Activated T-helper 1 cell treated with anti-CD3 and anti-CD28 coated beads, Interleukin-12 subunit alpha, Interleukin-12 subunit beta, Interleukin-2, Interleukin-4 antibody, amounts not matched to agents 30 ng/mL and 10 ng/mL and 1 ng/mL, durations not matched to agents 14 hours and 24 hours and 36 hours (primary cell): ENCODE data around the gene RMC1. TPM values are rescaled to one million over a fixed set of nuclear protein-coding genes. Genes with fewer than 3 reads are reported as not detected.
"Not testable (repeated sequence)": the region's sequence is repeated elsewhere in the genome, so short reads cannot be mapped to it uniquely, and the experiment has no call there.

Experiments used
- DNase-seq: peaks from one replicate; pipeline ENCODE4 v3.0.0; 2021; ENCODE audit warnings: low spot score
- H3K27ac Mint-ChIP-seq: one replicate; pipeline ENCODE4 v1.8.0; 2021; ENCODE audit warnings: mild to moderate bottlenecking, mixed read lengths
- H3K27me3 Mint-ChIP-seq: one replicate; pipeline ENCODE4 v1.8.0; 2022; ENCODE audit warnings: mild to moderate bottlenecking, moderate library complexity, mixed read lengths; ENCODE audit not compliant: insufficient read depth
- H3K36me3 Mint-ChIP-seq: one replicate; pipeline ENCODE4 v1.8.0; 2021; ENCODE audit warnings: low read depth, mixed read lengths
- H3K4me1 Mint-ChIP-seq: one replicate; pipeline ENCODE4 v1.8.0; 2021; ENCODE audit warnings: low read depth, mixed read lengths
- H3K4me3 Mint-ChIP-seq: one replicate; pipeline ENCODE4 v1.8.0; 2021; ENCODE audit warnings: mild to moderate bottlenecking, moderate library complexity, mixed read lengths
- H3K9me3 Mint-ChIP-seq: one replicate; pipeline ENCODE4 v1.8.0; 2021; ENCODE audit warnings: mixed read lengths
- intact Hi-C: fragments of 100-400 bp; cut with micrococcal nuclease; formaldehyde crosslinking; loops from one replicate; pipeline ENCODE4 v1.15.1; 2024
- total RNA-seq: library from RNA; stranded (reverse); gene quantifications from 2 replicates; pipeline ENCODE4 v1.2.3, GENCODE V29; 2022

Gene RMC1
- total RNA-seq, 1 donor from 2014 or later: 56.3 TPM

DNA sequence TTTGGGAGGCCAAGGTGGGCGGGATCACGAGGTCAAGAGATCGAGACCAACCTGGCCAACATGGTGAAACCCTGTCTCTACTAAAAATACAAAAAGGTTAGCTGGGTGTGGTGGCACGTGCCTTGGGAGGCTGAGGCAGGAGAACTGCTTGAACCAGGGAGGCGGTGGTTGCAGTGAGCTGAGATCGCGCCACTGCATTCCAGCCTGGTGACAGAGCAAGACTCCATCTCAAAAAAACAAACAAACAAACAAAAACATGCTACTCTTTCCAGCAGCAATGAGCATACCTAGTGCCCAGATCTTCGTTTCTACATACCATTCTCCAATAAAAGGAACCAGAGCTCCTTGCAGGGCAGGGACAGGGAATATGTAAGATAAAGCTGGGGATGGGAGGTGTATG is 54.2 kb downstream of the RMC1 start:
- peaks cover 60% of the 10 kb centered on the region for H3K36me3 Mint-ChIP-seq
- H3K9me3 Mint-ChIP-seq, H3K4me1 Mint-ChIP-seq, H3K4me3 Mint-ChIP-seq, H3K27ac Mint-ChIP-seq, DNase-seq, H3K27me3 Mint-ChIP-seq, intact Hi-C loops: not testable (repeated sequence)

DNA sequence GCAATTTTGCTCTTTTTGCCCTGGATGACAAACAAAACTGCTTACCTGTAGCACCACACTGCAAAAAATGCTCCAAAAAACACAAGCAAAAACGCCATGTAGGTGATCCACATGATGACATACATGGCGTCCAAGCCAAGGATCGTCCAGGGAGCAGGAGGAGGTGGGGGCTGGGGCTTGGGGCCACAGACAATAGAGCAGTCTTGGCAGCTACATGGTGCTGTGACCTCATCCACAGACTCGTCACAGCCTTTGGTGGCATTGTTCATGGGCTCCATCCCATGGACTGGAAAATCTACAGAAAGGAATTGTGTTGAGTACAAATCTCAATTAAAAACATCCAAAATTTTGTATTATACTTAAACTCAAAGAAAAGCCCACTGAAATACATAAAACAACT is 56.9 kb downstream of the RMC1 start:
- Mint-ChIP-seq H3K9me3 (no peaks in the 10 kb centered on the region), H3K27me3 (no peaks in the 10 kb centered on the region), H3K4me1 (peaks cover 7% of the 10 kb centered on the region), H3K4me3 (no peak overlapping the region), H3K36me3 (peaks cover 55% of the 10 kb centered on the region), H3K27ac (no peak overlapping the region)
- DNase-seq: no peak
- intact Hi-C loops: no loop called here

DNA sequence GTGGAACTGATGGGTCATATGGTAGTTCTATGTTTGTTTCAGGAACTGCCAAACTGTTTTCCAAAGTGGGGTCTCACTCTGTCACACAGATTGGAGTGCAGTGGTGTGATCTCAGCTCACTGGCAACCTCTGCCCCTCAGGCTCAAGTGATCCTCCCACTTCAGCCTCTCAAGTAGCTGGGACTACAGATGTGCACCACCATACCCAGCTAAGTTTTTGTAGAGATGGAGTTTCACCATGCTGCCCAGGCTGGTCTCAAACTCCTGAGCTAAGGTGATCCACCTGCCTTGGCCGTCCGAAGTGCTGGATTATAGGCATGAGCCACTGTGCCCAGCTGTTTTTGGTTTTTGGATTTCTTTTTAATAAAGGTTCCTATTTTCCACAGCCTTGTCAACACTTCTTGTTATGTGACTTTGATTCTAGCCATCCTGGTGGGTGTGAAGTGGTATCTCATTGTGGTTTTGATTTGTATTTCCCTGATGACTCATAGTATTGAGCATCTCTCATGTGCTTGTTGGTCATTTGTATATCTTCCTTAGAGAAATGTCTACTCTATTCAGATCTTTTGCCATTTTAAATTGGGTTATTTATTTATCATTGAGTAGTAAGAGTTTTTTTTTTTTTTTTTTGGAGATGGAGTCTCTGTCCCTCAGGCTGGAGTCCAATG is 60.2 kb downstream of the RMC1 start:
- intact Hi-C loops: loop anchor here (1.0 to 2.0 kb wide), 3 partner anchors 23 to 59 kb away; no protein-coding TSS in a partner anchor
- Mint-ChIP-seq H3K4me1 (peaks cover 7% of the 10 kb centered on the region), H3K27me3 (no peaks in the 10 kb centered on the region), H3K27ac (peak overlapping the region; percentile 2), H3K4me3 (no peak overlapping the region), H3K36me3 (peaks cover 51% of the 10 kb centered on the region), H3K9me3 (no peaks in the 10 kb centered on the region)
- no peak for DNase-seq

DNA sequence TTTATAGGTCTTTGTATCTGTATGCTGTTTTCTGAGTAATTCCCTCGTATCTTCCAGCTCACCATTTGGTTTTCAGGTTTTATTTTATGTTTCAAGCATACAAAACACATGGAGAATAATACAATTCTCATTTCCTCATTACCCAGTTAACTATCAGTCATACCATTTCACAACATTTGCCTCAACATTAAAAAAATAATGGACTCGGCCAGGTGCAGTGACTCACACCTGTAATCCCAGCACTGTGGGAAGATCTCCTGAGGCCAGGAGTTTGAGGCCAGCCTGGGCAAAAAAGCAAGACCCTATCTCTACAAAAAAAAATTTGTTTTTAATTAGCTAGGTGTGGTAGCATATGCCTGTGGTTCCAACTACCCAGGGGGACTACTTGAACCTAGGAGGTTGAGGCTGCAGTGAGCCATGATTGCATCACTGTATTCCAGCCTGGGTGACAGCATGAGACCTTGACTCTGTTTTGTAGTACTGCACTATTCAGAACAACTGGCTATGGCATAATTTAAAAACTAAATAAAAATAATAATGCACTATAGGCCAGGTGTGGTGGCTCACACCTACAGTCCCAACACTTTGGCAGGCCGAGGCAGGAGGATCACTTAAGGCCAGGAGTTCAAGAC is 62.7 kb downstream of the RMC1 start:
- H3K4me3 Mint-ChIP-seq: no peak overlapping the region
- DNase-seq: no peak
- no peaks in the 10 kb centered on the region for H3K9me3 Mint-ChIP-seq
- no peak overlapping the region for H3K27ac Mint-ChIP-seq
- intact Hi-C loops: loop anchor here (1.0 kb wide), 1 partner anchor 7 kb away; no protein-coding TSS in a partner anchor
- peaks cover 62% of the 10 kb centered on the region for H3K36me3 Mint-ChIP-seq
- H3K27me3 Mint-ChIP-seq: no peaks in the 10 kb centered on the region
- H3K4me1 Mint-ChIP-seq: peaks cover 14% of the 10 kb centered on the region

DNA sequence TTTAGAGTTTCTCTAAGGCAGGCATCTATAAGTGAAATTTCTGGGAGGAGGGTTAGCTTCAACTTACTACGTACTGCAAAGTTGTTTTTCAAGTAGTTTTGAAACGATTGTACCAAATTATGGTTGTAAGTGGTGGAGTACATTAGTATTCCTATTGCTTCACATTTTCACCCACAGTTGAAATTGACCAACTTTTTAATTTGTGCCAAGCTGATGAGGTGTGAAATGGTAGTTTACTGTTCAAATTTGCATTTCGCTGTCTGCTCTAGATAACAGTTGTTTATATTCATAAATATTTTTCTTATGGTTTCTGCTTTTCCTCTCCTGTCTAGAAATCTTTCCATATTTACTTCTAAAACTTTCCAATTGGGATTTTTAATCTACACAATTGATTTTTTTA is 64.4 kb downstream of the RMC1 start:
- H3K4me3 Mint-ChIP-seq: no peak overlapping the region
- no peak for DNase-seq
- no peaks in the 10 kb centered on the region for H3K9me3 Mint-ChIP-seq
- H3K36me3 Mint-ChIP-seq: peaks cover 57% of the 10 kb centered on the region
- H3K27ac Mint-ChIP-seq: no peak overlapping the region
- intact Hi-C loops: no loop called here
- H3K27me3 Mint-ChIP-seq: no peaks in the 10 kb centered on the region
- H3K4me1 Mint-ChIP-seq: peaks cover 21% of the 10 kb centered on the region

DNA sequence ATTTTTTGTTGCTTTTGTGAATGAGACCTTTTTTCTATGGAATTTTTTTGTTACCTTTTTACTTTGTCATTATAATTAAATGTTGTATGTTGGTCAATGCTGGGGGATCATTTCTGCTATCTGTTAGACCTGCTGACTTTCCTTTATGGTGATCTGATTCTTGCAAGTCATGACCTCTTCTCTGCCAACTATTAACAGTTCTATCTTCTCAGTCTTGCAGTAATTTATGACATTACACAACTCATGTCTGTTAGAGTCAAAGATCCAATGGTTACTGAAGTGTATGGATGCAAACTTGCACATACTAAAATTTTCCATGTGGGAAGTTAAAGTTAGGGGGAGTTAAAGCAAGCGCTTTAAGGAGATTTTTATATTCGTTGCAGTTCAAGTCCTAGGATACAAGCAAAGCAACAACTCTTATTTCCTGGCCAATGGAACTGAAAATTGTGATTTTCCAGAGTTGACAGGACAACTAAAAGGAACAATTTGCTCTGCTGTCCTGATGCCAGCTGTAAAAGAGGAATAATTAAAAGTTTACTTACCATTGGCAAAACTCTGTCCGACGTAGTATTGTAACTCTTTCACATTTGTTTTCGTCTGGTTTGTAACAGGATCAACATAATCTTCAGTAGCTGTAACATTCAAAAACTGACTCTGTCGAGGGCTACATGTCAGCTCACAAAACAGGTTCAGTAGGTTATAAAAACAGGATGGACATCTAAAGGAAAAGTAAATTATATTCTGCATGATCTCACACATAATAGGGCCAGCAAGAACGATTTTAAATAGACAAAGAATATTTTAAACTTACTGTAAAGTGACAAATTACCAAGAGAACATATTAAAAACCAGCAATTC is 65.2 kb downstream of the RMC1 start:
- H3K27ac Mint-ChIP-seq: no peak overlapping the region
- no peaks in the 10 kb centered on the region for H3K9me3 Mint-ChIP-seq
- intact Hi-C loops: no loop called here
- no peak overlapping the region for H3K4me3 Mint-ChIP-seq
- H3K27me3 Mint-ChIP-seq: no peaks in the 10 kb centered on the region
- no peak for DNase-seq
- H3K36me3 Mint-ChIP-seq: peaks cover 55% of the 10 kb centered on the region
- H3K4me1 Mint-ChIP-seq: peaks cover 23% of the 10 kb centered on the region

DNA sequence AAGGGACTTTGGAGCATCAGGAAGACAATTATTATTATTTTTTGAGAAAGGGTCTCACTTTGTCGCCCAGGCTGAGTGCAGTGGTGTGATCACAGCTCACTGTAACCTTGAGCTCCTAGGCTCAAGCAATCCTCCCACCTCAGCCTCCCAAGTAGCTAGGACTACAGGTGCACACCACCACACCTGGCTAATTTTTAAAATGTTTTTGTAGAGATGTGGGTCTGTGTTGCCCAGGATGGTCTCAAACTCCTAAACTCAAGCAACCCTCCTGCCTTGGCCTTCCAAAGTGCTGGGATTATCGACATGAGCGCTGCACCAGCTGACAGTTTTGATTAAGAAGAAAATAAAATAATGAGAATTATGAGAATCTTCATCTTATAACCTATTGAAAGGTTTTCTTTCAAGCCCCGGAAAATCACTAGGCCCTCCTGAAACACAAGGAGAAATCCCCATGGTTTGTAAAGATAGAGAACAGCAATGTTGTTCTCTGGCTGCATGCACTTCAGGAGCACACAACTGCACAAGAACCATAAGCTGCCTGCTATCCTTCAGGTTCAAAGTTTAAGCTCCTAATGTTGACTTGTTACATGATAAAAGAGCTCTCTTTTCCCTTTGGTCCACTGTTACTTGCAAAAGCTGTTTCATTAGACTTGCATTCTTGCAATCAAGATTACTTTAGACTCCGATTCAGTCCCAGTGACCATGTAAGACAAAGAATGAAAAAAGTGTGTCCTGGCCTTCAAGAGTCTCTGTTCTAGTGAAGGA is 66.2 kb downstream of the RMC1 start:
- no peak for DNase-seq
- no peaks in the 10 kb centered on the region for H3K9me3 Mint-ChIP-seq
- peaks cover 53% of the 10 kb centered on the region for H3K36me3 Mint-ChIP-seq
- no peak overlapping the region for H3K27ac Mint-ChIP-seq
- no peak overlapping the region for H3K4me3 Mint-ChIP-seq
- H3K4me1 Mint-ChIP-seq: peaks cover 28% of the 10 kb centered on the region
- intact Hi-C loops: no loop called here
- no peaks in the 10 kb centered on the region for H3K27me3 Mint-ChIP-seq

DNA sequence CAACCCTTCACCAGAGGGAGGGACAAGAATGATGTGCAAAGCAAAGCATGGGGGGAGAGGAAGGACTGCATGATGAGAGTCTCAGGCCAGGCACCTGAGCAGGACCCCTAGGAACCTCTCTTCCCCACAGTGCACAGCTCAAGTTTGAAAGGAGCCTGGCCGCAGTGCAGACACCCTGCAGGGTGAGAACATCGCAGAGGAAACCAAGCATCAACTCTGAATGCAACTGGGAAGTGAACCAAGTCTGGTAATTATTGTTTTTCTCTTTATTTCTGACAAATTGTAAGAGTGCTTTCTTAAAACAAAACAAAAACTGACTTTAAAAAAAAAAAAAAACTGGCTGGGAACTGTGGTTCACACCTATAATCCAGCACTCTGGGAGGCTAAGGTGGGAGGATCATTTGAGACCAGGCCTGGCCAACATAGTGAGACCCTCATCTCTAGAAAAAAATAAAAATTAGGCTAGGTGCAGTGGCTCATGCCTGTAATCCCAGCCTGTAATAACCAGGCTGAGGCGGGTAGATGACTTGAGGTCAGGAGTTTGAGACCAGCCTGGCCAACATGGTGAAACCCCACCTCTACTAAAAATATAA is 67.7 kb downstream of the RMC1 start:
- DNase-seq: no peak
- Mint-ChIP-seq H3K4me3 (no peak overlapping the region), H3K4me1 (peaks cover 38% of the 10 kb centered on the region), H3K9me3 (no peaks in the 10 kb centered on the region), H3K36me3 (peaks cover 49% of the 10 kb centered on the region), H3K27me3 (no peaks in the 10 kb centered on the region), H3K27ac (no peak overlapping the region)
- intact Hi-C loops: no loop called here

DNA sequence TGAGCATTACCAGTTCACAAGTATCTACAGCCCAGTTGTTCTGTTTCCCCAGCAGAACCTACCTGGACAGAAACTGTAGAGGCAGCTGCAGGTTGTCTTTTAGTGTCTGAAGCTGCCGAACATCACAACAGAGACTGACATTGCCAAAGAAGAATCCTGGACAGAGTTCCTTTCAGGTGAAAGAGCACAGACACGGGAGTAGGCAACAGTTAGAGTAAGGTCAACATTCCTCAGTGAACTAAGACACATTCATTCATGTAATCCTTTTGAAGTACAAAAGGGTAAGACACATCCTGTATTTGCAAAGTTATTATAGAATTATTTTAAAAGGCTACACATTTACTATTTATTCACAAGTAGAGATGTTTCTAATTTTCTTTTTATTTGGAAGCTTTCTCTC is 68.7 kb downstream of the RMC1 start:
- H3K4me3 Mint-ChIP-seq: no peak overlapping the region
- H3K27ac Mint-ChIP-seq: peak overlapping the region; percentile 56
- peaks cover 43% of the 10 kb centered on the region for H3K4me1 Mint-ChIP-seq
- intact Hi-C loops: no loop called here
- DNase-seq: no peak
- peaks cover 49% of the 10 kb centered on the region for H3K36me3 Mint-ChIP-seq
- no peaks in the 10 kb centered on the region for H3K27me3 Mint-ChIP-seq
- H3K9me3 Mint-ChIP-seq: no peaks in the 10 kb centered on the region

DNA sequence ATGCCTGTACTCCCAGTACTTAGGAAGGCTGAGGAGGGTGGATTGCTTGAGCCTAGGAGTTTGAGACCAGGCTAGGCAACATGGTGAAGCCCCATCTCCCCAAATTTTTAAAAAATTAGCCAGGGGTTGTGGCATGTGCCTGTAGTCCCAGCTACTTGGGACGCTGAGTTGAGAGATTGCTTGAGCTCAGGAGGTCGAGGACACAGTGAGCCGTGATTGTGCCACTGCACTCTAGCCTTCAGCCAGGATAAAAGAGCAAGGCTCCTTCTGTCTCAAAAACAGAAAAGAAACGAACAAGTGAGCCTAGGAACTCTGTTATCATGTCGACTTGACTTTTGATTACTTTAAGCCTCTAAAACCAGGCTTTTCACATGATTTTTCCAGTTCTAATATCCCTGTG is 69.3 kb downstream of the RMC1 start:
- Mint-ChIP-seq H3K9me3 (no peaks in the 10 kb centered on the region), H3K4me1 (peaks cover 43% of the 10 kb centered on the region), H3K27me3 (no peaks in the 10 kb centered on the region), H3K36me3 (peaks cover 44% of the 10 kb centered on the region), H3K27ac (peak overlapping the region; percentile 56), H3K4me3 (no peak overlapping the region)
- intact Hi-C loops: no loop called here
- DNase-seq: no peak

DNA sequence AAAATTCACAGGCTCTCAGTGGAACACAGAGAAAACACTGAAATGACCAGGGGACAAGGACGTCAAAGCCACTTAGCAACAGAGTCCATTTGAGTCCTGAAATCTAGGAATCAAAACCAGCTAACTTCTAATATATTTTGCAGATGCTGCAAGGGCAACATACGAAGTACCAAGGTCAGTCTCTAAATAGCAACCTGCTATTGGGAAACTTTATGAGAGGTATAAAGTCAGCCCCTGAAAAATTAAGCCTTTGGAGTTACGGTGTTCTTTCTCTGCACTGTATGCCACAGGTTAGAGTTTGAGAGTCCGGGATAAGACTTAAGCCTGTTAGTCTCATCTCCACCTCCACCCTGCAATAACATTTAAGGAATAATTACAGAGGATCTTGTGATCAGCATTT is 69.7 kb downstream of the RMC1 start:
- Mint-ChIP-seq H3K4me1 (peaks cover 43% of the 10 kb centered on the region), H3K9me3 (no peaks in the 10 kb centered on the region), H3K27me3 (no peaks in the 10 kb centered on the region), H3K27ac (peak overlapping the region; percentile 89), H3K36me3 (peaks cover 43% of the 10 kb centered on the region), H3K4me3 (peak overlapping the region; percentile 63)
- intact Hi-C loops: loop anchor here (1.0 kb wide), 1 partner anchor 8 kb away; no protein-coding TSS in a partner anchor
- no peak for DNase-seq
